B cell (primary cell): ENCODE results near the gene MPZL2. TPM values are rescaled to one million over a fixed set of nuclear protein-coding genes. Genes with fewer than 3 reads are reported as not detected.

Experiments used
- ATAC-seq: fragments of 200-7000 bp; cut with Tn5 transposase; one replicate; pipeline ENCODE4 v1.10.0; 2021; ENCODE audit warnings: low read depth, mild to moderate bottlenecking, moderate number of reproducible peaks, moderate library complexity
- CTCF ChIA-PET: fragments of 350-600 bp; sonication (Branson Sonifier 250); formaldehyde crosslinking; loops from one replicate; lab custom pipeline; 2021; ENCODE audit warnings: antibody characterized with exemption, inconsistent platforms; lab: Charles Lee
- POLR2A ChIA-PET: fragments of 350-600 bp; sonication (Branson Sonifier 250); formaldehyde crosslinking; loops from one replicate; lab custom pipeline; 2021; ENCODE audit warnings: antibody characterized with exemption; lab: Charles Lee
- DNase-seq: peaks from one replicate; pipeline ENCODE4 v3.0.0; 2013
- H2AFZ ChIP-seq: 2 replicates; pipeline ENCODE4 v1.6.1; 2012; ENCODE audit warnings: mild to moderate bottlenecking, low read depth, low read length; ENCODE audit not compliant: insufficient read depth, poor library complexity, severe bottlenecking
- H3K27ac ChIP-seq, 2 donors: 1 replicate in 1 of 2; 2 replicates in 1 of 2; pipeline ENCODE4 v1.5.1; 2012 to 2013; ENCODE audit warnings: low read length in 2 of 2, mild to moderate bottlenecking in 2 of 2, moderate library complexity in 1 of 2
- H3K27me3 ChIP-seq, 4 experiments: fragments of 200-600 bp in 1 of 4; sonication (generic) in 1 of 4; replicated peaks in 1 of 4; 1 replicate in 2 of 4; 2 replicates in 2 of 4; pipeline versions ENCODE4 v1.6.1 to v1.7.0; 2013 to 2016; ENCODE audit warnings: low read length in 3 of 4, mild to moderate bottlenecking in 2 of 4, mixed read lengths in 1 of 4, moderate library complexity in 1 of 4; ENCODE audit not compliant: insufficient read depth in 4 of 4, control insufficient read depth in 3 of 4; ENCODE audit errors: control extremely low read depth in 1 of 4
- H3K36me3 ChIP-seq, 2 experiments: replicated peaks in 1 of 2; 1 replicate in 1 of 2; 2 replicates in 1 of 2; pipeline versions ENCODE4 v1.6.1 to v1.7.1; 2013; ENCODE audit warnings: low read length in 1 of 2; ENCODE audit not compliant: insufficient read depth in 2 of 2, control insufficient read depth in 1 of 2; ENCODE audit errors: control extremely low read depth in 1 of 2, extremely low read depth in 1 of 2
- H3K4me1 ChIP-seq, 2 donors: fragments of 200-600 bp in 1 of 2; sonication (generic) in 1 of 2; 1 replicate in 1 of 2; 2 replicates in 1 of 2; pipeline versions ENCODE4 v1.5.1 to v1.6.1; 2013 to 2017; ENCODE audit warnings: low read length in 2 of 2; ENCODE audit not compliant: control insufficient read depth in 2 of 2, insufficient read depth in 2 of 2
- H3K4me2 ChIP-seq: replicated peaks from 2 replicates; pipeline ENCODE3; 2012; ENCODE audit warnings: mild to moderate bottlenecking, low read depth, low read length; ENCODE audit not compliant: poor library complexity, severe bottlenecking
- H3K4me3 ChIP-seq, 5 experiments: fragments of 200-600 bp in 1 of 5; sonication (generic) in 1 of 5; 1 replicate in 3 of 5; 2 replicates in 2 of 5; pipeline versions ENCODE4 v1.5.1 to v1.7.0; 2011 to 2016; ENCODE audit warnings: low read length in 4 of 5, mild to moderate bottlenecking in 4 of 5, low read depth in 2 of 5, control low read depth in 1 of 5, moderate library complexity in 1 of 5; ENCODE audit not compliant: insufficient read depth in 1 of 5; ENCODE audit errors: control extremely low read depth in 1 of 5, extremely low read depth in 1 of 5
- H3K79me2 ChIP-seq: fragments of 200-600 bp; sonication (generic); one replicate; pipeline ENCODE4 v1.6.0; 2016; ENCODE audit warnings: low read length; ENCODE audit not compliant: control insufficient read depth, insufficient read depth
- H3K9ac ChIP-seq: fragments of 200-600 bp; sonication (generic); 2 replicates; pipeline ENCODE4 v1.6.1; 2017; ENCODE audit warnings: mild to moderate bottlenecking, low read length, moderate library complexity
- H3K9me3 ChIP-seq, 3 donors: one replicate each; pipeline versions ENCODE4 v1.6.1 to v1.7.1; 2013; ENCODE audit warnings: low read length in 2 of 3; ENCODE audit not compliant: control insufficient read depth in 2 of 3, insufficient read depth in 1 of 3; ENCODE audit errors: control extremely low read depth in 1 of 3
- H4K20me1 ChIP-seq: 2 replicates; pipeline ENCODE4 v1.6.0; 2012; ENCODE audit warnings: mild to moderate bottlenecking, low read length; ENCODE audit not compliant: insufficient read depth, control insufficient read depth, poor library complexity, severe bottlenecking
- H3K27ac Mint-ChIP-seq: one replicate; pipeline ENCODE4 v1.8.0; 2021; ENCODE audit warnings: mixed read lengths
- H3K27me3 Mint-ChIP-seq: one replicate; pipeline ENCODE4 v1.8.0; 2021; ENCODE audit warnings: mixed read lengths
- H3K4me1 Mint-ChIP-seq: one replicate; pipeline ENCODE4 v1.8.0; 2021; ENCODE audit warnings: mixed read lengths
- H3K4me3 Mint-ChIP-seq: one replicate; pipeline ENCODE4 v1.8.0; 2021; ENCODE audit warnings: mixed read lengths
- H3K9me3 Mint-ChIP-seq: one replicate; pipeline ENCODE4 v1.8.0; 2022; ENCODE audit warnings: mixed read lengths; ENCODE audit not compliant: insufficient read depth
- EZH2 ChIP-seq: IDR thresholded peaks from 2 replicates; pipeline ENCODE4 v1.6.1; 2012; ENCODE audit warnings: borderline replicate concordance, low read depth, mild to moderate bottlenecking, moderate library complexity, low read length; ENCODE audit not compliant: insufficient read depth, poor library complexity, severe bottlenecking
- WGBS: methylation state at CpG from one replicate; pipeline ENCODE4 v1.1.5; 2013; ENCODE audit warnings: missing lambda C conversion rate; ENCODE audit not compliant: insufficient coverage; 5-methylcytosine and 5-hydroxymethylcytosine counted together
- intact Hi-C: fragments of 100-400 bp; cut with micrococcal nuclease; formaldehyde crosslinking; loops from one replicate; pipeline ENCODE4 v1.10.0; 2022
- polyA plus RNA-seq: library from polyadenylated mRNA; depleted of rRNA; stranded (reverse); fragments of >200 nt; gene quantifications from 2 replicates; pipeline ENCODE4 v1.2.3, GENCODE V29; 2012
- total RNA-seq, 2 donors: library from RNA; stranded (reverse); fragments of 120-200 nt in 1 of 2; gene quantifications; 1 replicate in 1 of 2; 2 replicates in 1 of 2; pipeline versions ENCODE4 v1.2.3 to v1.2.4, GENCODE V29; 2013 to 2022
- TF ChIP-seq, protein P1 (sequence below): fragments of 200-600 bp; IDR thresholded peaks from one replicate; pipeline ENCODE4 v1.8.0; 2022; ENCODE audit warnings: antibody characterized with exemption, mild to moderate bottlenecking

The MPZL2 gene
- total and polyA plus RNA-seq, 2 donors (not counting 1 experiment from before 2014, with no cell fraction given): 1.2 TPM; not detected in 1

DNA sequence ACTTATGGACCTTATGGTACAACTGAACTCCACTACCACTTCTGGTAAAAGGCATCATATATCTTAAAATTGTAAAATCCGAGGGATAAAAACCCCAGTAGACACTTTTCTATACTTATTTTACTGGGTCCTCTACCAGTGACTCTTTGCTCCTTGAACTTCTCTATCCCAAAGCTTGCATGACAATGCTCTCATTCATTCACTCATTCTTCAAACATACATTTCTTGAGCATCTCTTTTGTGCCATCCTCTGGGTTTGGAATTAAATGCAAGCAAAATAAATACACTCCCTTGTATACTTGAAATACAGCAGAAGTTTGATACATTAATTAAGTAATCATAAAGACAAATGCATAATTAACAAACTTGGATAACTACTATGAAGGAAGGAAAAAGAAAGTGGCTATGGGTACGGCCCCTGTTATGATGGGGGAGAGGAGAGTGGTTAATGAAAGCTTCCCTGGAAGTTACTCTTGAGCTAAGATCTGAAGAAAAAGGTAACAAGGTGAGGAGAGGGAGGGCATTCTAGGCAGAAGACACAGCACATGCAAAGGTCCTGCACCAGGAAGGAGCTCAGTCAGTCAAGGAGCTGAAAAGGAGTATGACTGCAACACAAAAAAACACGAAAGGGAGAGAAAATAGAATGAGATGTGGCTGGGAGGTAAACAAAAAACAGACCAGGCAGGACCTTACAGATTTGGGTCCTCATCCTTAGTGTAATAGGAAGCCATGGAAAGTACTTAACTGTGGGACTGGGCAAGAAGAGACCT is 19.9 kb downstream of the MPZL2 start:
- peaks cover 4% of the 10 kb centered on the region for H3K27me3 Mint-ChIP-seq
- 94% methylated on average over 3 of the region's 3 CpGs for WGBS
- H3K79me2 ChIP-seq: peaks cover 12% of the 10 kb centered on the region
- TF ChIP-seq, protein P1, sequence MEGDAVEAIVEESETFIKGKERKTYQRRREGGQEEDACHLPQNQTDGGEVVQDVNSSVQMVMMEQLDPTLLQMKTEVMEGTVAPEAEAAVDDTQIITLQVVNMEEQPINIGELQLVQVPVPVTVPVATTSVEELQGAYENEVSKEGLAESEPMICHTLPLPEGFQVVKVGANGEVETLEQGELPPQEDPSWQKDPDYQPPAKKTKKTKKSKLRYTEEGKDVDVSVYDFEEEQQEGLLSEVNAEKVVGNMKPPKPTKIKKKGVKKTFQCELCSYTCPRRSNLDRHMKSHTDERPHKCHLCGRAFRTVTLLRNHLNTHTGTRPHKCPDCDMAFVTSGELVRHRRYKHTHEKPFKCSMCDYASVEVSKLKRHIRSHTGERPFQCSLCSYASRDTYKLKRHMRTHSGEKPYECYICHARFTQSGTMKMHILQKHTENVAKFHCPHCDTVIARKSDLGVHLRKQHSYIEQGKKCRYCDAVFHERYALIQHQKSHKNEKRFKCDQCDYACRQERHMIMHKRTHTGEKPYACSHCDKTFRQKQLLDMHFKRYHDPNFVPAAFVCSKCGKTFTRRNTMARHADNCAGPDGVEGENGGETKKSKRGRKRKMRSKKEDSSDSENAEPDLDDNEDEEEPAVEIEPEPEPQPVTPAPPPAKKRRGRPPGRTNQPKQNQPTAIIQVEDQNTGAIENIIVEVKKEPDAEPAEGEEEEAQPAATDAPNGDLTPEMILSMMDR: no peak
- TF ChIP-seq EZH2: no peak
- H3K4me1 Mint-ChIP-seq: peaks cover 40% of the 10 kb centered on the region
- H3K4me1 ChIP-seq: peaks cover 15 to 21% of the 10 kb centered on the region in 2 donors
- no peak overlapping the region for H3K9ac ChIP-seq
- no peaks in the 10 kb centered on the region for H3K36me3 ChIP-seq
- H3K4me3 Mint-ChIP-seq: no peak overlapping the region
- H3K27ac Mint-ChIP-seq: no peak overlapping the region
- no peak overlapping the region for H3K4me2 ChIP-seq
- CTCF ChIA-PET: interaction anchor here (1.2 kb wide), 1 partner anchor 46 kb away, joined by 11 read pairs; no protein-coding TSS in a partner anchor
- POLR2A ChIA-PET: no interaction called here
- no peaks in the 10 kb centered on the region for H4K20me1 ChIP-seq
- H3K9me3 Mint-ChIP-seq: no peaks in the 10 kb centered on the region
- intact Hi-C loops: loop anchor here (5.0 kb wide), 1 partner anchor 37 kb away; no protein-coding TSS in a partner anchor
- H3K27ac ChIP-seq: no peak overlapping the region
- no peaks in the 10 kb centered on the region for H3K27me3 ChIP-seq
- no peak overlapping the region for H3K4me3 ChIP-seq
- ATAC-seq (no peak), DNase-seq (no peak)
- H2AFZ ChIP-seq: no peak overlapping the region
- no peaks in the 10 kb centered on the region for H3K9me3 ChIP-seq

DNA sequence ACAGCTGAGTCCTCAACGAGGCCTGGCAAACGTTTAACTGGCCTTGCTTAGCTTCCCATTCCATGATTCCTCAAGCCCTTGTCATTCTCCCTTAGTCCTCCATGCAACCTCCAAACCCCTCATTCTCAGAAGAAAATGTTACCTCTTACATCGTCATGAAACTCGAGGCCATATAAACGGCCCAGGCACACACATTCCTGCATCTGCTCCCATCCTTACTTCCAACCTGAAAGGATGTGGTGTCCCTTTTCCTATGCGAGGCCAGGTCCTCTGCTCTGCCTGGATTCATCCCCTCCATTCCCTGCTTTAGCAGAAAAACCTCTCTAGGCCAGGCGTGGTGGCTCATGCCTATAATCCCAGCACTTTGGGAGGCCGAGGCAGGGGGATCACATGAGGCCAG is 20.9 kb downstream of the MPZL2 start:
- no peaks in the 10 kb centered on the region for H4K20me1 ChIP-seq
- no peak overlapping the region for H2AFZ ChIP-seq
- CTCF ChIA-PET: interaction anchor here (4.9 kb wide), 1 partner anchor 44 kb away, joined by 32 read pairs; no protein-coding TSS in a partner anchor
- intact Hi-C loops: loop anchor here (5.0 kb wide), 1 partner anchor 36 kb away; no protein-coding TSS in a partner anchor
- no peak overlapping the region for H3K27ac Mint-ChIP-seq
- ATAC-seq (no peak), DNase-seq (no peak)
- peaks cover 4% of the 10 kb centered on the region for H3K27me3 Mint-ChIP-seq
- no peak overlapping the region for H3K4me3 Mint-ChIP-seq
- no peaks in the 10 kb centered on the region for H3K9me3 ChIP-seq
- H3K4me2 ChIP-seq: no peak overlapping the region
- H3K9me3 Mint-ChIP-seq: no peaks in the 10 kb centered on the region
- no peaks in the 10 kb centered on the region for H3K27me3 ChIP-seq
- 94% methylated on average over 8 of the region's 8 CpGs for WGBS
- H3K27ac ChIP-seq: no peak overlapping the region
- TF ChIP-seq, protein P1: no peak
- no peak for TF ChIP-seq EZH2
- POLR2A ChIA-PET: interaction anchor here (0.6 kb wide), 1 partner anchor 16 kb away, joined by 3 read pairs; no protein-coding TSS in a partner anchor
- H3K79me2 ChIP-seq: peaks cover 12% of the 10 kb centered on the region
- H3K36me3 ChIP-seq: no peaks in the 10 kb centered on the region
- peaks cover 15 to 21% of the 10 kb centered on the region in 2 donors for H3K4me1 ChIP-seq
- H3K4me3 ChIP-seq: no peak overlapping the region
- H3K4me1 Mint-ChIP-seq: peaks cover 40% of the 10 kb centered on the region
- H3K9ac ChIP-seq: no peak overlapping the region
